Kidney epithelial cell (primary cell): ENCODE data around the gene MKRN1. TPM values are rescaled to one million over a fixed set of nuclear protein-coding genes. Genes with fewer than 3 reads are reported as not detected.
"Not testable (repeated sequence)": the region's sequence is repeated elsewhere in the genome, so short reads cannot be mapped to it uniquely, and the experiment has no call there.

Source experiments
- DNase-seq: peaks from one replicate; pipeline ENCODE4 v3.0.0-alpha.2; 2010; ENCODE audit warnings: low read depth
- H3K27me3 ChIP-seq: 2 replicates; pipeline ENCODE4 v1.6.0; 2011; ENCODE audit warnings: low read length; ENCODE audit not compliant: control insufficient read depth, insufficient read depth
- H3K36me3 ChIP-seq: 2 replicates; pipeline ENCODE4 v1.5.1; 2011; ENCODE audit warnings: low read length; ENCODE audit not compliant: control insufficient read depth, insufficient read depth
- H3K4me3 ChIP-seq: 2 replicates; pipeline ENCODE4 v1.5.1; 2011; ENCODE audit warnings: low read depth, mild to moderate bottlenecking, control low read depth, low read length
- total RNA-seq: library from RNA; depleted of rRNA; stranded (reverse); fragments of >200 nt; gene quantifications from 2 replicates; pipeline ENCODE4 v1.2.3, GENCODE V29; 2015
- TF ChIP-seq, protein P1 (sequence below): IDR thresholded peaks from 2 replicates; pipeline ENCODE4 v1.5.1; 2011; ENCODE audit warnings: mild to moderate bottlenecking, moderate library complexity, low read length, control low read depth, inconsistent platforms; ENCODE audit not compliant: insufficient read depth, poor library complexity, severe bottlenecking

The MKRN1 gene
- total RNA-seq, 1 donor from 2014 or later: 58.3 TPM

DNA sequence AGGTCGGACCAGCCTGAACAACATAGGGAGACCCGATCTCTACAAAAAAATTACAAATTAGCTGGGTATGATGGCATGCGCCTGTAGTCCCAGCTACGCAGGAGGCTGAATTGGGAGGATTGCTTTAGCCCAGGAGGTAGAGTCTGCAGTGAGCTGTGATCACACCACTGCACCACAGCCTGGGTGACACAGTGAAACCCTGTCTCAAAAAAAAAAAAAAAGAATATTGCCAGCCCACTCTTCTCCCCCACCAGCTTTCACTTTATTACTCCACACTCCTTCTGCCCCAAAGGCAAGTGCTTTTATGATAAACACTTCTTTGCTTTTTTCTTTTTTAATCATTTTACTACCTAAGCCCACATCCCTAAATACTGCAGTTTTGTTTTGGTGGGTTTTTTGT is 60.7 kb downstream of the MKRN1 start:
- TF ChIP-seq, protein P1, sequence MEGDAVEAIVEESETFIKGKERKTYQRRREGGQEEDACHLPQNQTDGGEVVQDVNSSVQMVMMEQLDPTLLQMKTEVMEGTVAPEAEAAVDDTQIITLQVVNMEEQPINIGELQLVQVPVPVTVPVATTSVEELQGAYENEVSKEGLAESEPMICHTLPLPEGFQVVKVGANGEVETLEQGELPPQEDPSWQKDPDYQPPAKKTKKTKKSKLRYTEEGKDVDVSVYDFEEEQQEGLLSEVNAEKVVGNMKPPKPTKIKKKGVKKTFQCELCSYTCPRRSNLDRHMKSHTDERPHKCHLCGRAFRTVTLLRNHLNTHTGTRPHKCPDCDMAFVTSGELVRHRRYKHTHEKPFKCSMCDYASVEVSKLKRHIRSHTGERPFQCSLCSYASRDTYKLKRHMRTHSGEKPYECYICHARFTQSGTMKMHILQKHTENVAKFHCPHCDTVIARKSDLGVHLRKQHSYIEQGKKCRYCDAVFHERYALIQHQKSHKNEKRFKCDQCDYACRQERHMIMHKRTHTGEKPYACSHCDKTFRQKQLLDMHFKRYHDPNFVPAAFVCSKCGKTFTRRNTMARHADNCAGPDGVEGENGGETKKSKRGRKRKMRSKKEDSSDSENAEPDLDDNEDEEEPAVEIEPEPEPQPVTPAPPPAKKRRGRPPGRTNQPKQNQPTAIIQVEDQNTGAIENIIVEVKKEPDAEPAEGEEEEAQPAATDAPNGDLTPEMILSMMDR: no peak
- no peak overlapping the region for H3K4me3 ChIP-seq
- H3K36me3 ChIP-seq: no peaks in the 10 kb centered on the region
- DNase-seq: no peak
- H3K27me3 ChIP-seq: peaks cover 2% of the 10 kb centered on the region

DNA sequence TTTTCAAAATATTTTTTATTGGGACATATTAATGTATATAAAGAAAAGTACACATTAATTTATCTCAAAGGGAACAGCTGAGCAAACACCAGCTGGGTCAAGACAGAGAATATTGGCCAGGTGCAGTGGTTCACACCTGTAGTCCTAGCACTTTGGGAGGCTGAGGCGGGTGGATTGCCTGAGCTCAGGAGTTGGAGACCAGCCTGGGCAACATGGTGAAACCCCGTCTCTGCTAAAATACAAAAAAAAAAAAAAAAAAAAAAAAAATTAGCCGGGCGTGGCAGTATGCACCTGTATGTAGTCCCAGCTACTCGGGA is 61.2 kb downstream of the MKRN1 start:
- not testable (repeated sequence) for H3K4me3 ChIP-seq, H3K36me3 ChIP-seq, DNase-seq, H3K27me3 ChIP-seq

DNA sequence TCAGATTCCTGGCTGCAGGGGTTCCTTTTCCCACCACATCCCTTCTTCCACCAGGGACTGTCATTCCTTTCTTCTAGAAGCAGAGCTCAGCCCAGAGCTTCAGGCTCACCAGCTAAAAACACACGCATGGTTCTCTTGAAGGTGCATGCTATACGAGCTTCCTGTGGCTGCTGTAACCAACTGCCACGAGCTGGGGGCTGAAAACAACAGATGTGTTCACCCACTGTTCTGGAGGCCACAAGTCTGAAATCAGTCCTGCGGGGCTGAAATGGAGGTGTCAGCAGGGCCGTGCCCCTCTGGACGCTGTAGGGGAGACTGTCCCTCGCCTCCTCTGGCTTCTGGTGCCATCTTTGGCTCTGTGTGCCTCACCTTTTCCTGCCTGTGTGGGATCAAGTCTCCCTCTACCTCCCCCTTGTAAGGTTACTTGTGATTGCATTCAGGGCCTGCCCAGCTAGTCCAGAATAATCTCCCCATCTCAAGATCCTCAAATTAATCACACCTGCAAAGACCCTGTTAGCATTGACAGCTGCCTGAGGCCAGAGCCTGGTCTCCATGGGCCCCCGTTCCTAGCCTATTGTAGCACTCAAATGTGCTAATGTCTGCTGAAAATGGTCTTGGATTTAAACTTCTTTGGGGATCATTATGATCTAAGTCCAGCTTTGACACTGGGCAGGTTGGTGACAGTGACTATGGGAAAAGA is 61.7 kb downstream of the MKRN1 start:
- Histone ChIP-seq H3K4me3 (no peak overlapping the region), H3K36me3 (no peaks in the 10 kb centered on the region), H3K27me3 (peaks cover 2% of the 10 kb centered on the region)
- TF ChIP-seq, protein P1: no peak
- DNase-seq: no peak

DNA sequence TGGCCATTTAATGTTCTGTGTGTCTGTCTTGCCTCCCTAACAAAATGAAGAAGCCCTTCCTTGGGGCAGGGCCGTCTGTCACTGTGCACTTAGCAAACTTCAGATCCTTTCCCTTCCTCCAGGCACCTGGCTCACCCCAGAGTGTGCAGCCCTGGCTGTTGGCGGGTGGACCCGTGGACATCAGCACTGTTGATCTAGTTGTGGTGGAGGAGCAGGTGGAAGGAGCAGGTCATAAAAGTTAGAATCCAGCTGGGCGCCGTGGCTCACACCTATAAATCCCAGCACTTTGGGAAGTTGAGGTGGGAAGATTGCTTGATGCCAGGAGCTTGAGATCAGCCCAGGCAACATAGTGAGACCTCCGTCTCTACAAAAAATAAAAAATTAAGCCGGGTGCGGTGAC is 62.7 kb downstream of the MKRN1 start:
- no peak for DNase-seq
- Histone ChIP-seq H3K36me3 (no peaks in the 10 kb centered on the region), H3K27me3 (peaks cover 2% of the 10 kb centered on the region), H3K4me3 (no peak overlapping the region)
- TF ChIP-seq, protein P1: no peak

DNA sequence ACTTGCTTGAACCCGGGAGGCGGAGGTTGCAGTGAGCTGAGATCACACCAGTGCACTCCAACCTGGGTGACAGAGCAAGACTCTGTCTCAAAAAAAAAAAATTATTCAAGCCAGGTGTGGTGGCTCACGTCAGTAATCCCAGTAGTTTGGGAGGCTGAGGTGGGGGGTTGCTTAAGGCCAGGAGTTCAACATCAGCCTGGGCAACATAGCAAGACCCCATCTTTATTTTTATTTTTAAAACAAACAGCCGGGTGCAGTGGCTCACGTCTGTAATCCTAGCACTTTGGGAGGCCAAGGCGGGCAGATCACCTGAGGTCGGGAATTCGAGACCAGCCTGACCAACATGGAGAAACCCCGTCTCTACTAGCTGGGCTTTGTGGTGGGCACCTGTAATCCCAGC is 63.5 kb downstream of the MKRN1 start:
- not testable (repeated sequence) for H3K4me3 ChIP-seq, H3K27me3 ChIP-seq, H3K36me3 ChIP-seq, DNase-seq

DNA sequence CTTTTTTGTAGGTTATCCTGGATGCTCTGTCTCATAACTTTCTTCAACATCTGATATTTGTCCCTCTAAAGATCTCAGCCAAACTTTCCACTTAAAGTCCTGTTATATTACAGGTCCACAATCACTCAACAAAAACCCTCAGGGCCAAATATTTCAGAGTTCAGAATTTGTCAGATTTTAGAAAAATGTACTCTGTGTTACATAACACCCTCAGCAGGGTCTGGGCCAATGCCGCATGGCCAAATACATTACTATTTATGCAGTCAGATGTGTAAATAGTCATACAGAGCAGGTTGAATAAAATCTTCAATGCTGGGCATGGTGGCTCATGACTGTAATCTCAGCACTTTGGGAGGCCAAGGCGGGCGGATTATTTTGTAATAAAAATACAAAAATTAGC is 63.9 kb downstream of the MKRN1 start:
- TF ChIP-seq, protein P1: no peak
- H3K4me3 ChIP-seq: no peak overlapping the region

DNA sequence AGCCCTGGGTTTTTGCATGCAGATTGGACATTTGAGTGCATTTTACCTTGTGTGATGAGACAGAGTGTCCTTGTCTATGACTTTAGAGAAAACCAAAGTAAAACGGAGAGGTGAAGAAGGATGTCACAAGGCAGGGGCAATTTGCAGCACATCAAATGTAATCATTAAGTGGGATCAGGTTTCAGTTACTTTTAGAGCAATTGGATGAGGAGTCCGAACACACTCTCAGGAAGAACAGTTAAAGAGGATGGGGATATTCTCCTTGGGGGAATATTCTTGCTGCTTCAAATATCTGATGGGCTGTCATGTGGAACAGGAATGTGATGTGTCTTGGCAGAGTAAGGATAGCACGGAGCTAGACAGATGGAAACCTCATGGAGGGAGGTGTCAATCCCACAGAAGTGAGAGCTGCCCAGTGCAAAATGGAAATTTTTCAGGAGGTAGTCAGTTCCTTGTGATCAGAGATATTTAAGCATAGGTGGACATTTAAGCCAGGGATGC is 74.7 kb downstream of the MKRN1 start:
- no peaks in the 10 kb centered on the region for H3K36me3 ChIP-seq
- no peaks in the 10 kb centered on the region for H3K27me3 ChIP-seq
- TF ChIP-seq, protein P1: no peak
- DNase-seq: peak; percentile 81
- H3K4me3 ChIP-seq: no peak overlapping the region

More for the DNA sequence above, 63.9 kb downstream of the MKRN1 start:
- DNase-seq: no peak
- Histone ChIP-seq H3K36me3 (no peaks in the 10 kb centered on the region), H3K27me3 (peaks cover 2% of the 10 kb centered on the region)
